Subcutaneous adipose tissue (tissue), 4 donors: ENCODE measurements around the gene TMEM196. TPM values are rescaled to one million over a fixed set of nuclear protein-coding genes. Genes with fewer than 3 reads are reported as not detected.

Experiments
- total RNA-seq, 4 donors: library from RNA; depleted of rRNA; stranded (reverse); fragments of >200 nt; gene quantifications; one replicate each; pipeline ENCODE4 v1.1.0, GENCODE V29; 2016
- TF ChIP-seq, protein P1 (sequence below): fragments of 450-650 bp; IDR thresholded peaks from one replicate; pipeline ENCODE4 v1.5.1; 2016; ENCODE audit warnings: low read depth, mild to moderate bottlenecking, control low read depth, antibody characterized with exemption, moderate library complexity

Gene TMEM196
- total RNA-seq, 4 donors from 2014 or later = not detected

DNA sequence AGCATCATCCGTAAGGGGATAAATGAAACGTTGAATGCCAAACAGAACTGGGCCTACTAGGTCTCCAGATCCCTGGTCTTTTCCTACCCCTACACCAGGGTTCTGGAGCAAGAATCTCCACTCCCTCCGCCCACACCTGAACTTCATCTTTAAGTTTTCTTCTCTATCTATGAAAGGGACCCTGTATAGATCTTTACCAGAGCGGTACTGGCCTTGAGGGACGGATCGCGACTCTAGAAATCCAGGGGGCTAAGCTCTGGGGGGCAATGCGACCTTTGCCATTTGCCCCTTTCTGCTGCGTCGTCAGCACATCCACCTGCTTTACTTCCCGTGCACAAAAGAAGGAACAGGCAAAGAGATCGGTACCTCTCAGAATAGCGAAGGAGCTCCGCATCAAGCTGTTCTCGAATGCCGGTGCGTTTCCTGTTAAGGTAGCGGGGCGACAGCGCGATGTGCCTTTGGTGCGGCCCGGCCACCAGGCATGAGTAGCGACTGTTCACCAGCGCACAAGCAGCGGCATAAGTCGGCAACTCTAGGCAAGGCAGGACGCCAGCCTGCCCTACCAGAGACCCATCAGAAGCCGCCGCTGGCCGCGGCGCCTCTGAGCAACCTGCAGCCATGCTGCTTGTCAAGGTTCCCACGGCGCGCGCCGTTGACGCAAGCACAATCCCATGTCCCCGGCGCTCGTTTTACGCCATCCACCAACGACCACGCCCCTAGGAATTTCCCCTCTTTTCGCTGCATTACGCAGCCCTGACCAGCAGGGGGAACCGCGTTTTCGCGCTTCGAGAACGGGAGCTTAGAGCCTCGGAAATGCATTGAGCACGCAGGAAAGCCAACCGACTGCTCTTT lies 64.8 kb downstream of the TMEM196 start, which contains the start of gene POLR1F:
Gene POLR1F, minus strand, starts transcription at position 641 of the 852 bp plus-strand sequence. Its CDS starts 21 bp downstream, at position 620.
- TF ChIP-seq, protein P1, sequence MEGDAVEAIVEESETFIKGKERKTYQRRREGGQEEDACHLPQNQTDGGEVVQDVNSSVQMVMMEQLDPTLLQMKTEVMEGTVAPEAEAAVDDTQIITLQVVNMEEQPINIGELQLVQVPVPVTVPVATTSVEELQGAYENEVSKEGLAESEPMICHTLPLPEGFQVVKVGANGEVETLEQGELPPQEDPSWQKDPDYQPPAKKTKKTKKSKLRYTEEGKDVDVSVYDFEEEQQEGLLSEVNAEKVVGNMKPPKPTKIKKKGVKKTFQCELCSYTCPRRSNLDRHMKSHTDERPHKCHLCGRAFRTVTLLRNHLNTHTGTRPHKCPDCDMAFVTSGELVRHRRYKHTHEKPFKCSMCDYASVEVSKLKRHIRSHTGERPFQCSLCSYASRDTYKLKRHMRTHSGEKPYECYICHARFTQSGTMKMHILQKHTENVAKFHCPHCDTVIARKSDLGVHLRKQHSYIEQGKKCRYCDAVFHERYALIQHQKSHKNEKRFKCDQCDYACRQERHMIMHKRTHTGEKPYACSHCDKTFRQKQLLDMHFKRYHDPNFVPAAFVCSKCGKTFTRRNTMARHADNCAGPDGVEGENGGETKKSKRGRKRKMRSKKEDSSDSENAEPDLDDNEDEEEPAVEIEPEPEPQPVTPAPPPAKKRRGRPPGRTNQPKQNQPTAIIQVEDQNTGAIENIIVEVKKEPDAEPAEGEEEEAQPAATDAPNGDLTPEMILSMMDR = no peak

DNA sequence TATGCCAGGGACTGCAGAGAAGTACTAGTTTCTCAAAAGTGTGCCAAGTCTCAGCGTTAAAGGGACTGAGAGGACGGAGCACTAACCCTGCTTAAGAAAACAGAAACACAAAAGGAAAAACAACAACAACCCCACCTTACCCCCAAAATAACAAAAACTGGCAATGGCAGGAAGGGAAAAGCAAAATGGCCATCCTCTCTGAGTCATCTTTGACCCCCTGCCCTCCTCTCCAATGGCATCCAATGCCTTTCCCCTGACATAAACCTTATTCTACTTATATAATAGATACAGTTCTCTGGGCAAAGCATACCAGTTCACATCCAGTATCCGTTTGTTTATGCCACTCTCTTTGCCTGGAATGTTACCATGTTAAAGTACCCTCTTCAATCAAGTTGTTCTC lies 66.2 kb downstream of the TMEM196 start:
- TF ChIP-seq, protein P1 = no peak

DNA sequence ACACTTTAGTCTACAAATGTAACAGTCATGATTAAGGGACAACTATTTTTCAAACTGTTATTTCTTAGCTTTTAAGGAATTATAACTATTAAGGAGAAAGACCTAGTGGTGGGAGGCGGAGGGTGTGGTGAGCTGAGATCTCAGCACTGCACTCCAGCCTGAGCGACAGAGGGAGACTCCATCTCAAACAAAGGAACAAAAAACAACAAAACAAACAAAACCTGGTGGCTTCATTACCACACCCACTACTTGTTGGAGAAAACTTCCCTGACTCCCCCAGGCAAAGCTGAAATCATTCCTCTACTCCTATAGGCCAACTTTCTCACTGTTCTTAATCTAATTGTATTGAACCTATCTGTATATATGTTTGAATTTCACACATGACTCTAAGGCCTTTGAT lies 67.8 kb downstream of the TMEM196 start:
- TF ChIP-seq, protein P1 = no peak

DNA sequence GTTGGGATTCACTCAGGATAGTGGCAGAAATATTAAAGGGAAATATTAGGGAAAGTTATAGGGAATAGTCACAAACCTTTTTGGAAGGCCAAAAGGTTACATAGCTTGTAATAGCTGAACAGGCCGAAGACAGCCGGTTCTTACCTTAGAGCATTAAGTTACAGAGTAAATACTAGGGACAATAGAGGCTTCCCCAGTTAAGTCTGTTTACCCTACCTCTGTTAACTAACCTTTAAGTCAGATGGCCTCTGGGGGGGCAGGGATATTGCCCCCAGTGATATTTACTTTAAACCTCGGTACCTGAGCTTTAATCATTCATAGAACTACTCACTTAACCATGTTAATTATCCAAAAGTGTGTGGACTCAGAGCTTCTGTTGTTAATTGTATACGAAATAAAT lies 71.9 kb downstream of the TMEM196 start:
- TF ChIP-seq, protein P1 = no peak

DNA sequence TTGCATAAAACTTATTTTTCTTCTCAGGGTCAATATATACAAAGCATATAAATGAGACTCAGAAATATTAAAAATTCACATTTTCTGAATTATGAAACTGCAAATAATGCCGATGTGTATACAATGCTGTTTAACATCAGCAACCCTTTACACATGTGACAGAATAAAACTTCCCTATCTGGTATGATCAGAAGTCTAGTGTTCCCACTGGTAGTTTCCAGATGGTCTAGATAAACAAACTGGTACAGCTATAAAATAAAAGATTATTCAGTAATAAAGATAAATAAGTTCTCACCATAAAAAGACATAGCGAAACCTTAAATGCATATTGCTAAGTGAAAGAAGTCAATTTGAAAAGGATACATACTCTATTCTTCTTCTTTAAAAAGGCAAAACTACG lies 72.5 kb downstream of the TMEM196 start:
- TF ChIP-seq, protein P1 = no peak

DNA sequence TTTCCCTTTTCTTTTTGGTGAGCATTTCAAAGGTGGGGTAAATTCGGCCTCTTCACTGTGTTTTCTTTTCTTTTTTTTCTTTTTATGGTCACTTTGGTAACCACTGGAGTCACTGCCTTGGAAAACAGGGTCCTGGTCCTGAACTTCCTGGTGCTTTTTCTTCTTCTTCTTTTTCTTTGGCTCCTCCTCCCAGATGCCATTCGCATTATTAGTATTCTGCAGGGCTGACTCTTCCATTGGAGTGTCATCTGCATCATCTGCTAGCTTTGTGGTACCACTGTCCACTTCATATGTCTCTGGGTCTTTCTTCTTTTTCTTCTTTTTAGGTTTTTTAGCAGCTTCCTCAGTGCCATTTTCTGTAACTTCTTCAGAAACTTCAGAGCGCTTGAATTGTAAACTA lies 75.1 kb downstream of the TMEM196 start:
- TF ChIP-seq, protein P1 = no peak

DNA sequence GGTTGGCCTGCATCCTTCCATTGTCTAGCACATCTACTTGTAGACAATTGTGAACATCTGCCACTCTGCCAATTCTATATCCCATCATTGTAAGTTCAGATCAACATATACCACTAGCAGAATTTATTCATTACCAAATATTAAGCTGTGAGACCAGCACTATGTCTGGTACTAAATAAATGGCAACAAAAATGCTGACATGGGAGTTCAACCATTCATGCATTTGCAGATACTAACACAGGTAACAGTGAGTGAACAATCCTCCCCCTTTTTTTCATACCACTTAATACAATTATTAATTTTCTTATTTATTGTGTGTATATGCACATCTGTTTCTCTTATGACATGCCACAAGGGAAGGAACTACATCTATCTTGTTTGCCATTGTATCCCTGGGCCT lies 76.5 kb downstream of the TMEM196 start:
- TF ChIP-seq, protein P1 = no peak
